GM19467 (cell line): ENCODE results near the gene KCNMA1.

Source experiments
- ATAC-seq: cut with Tn5 transposase; IDR thresholded peaks from one replicate; pipeline ENCODE4 v1.9.1; 2021; ENCODE audit warnings: mild to moderate bottlenecking, moderate library complexity; ENCODE audit not compliant: unreplicated experiment

The KCNMA1 gene

GRCh38 chr10:77563638-77564270 is 73.9 kb downstream of the KCNMA1 start:
- no peak for ATAC-seq

- ATAC-seq, result no peak
These were observed 74.9 kb downstream of the KCNMA1 start for GRCh38 chr10:77562742-77563141.

GRCh38 chr10:77561991-77562390 is 75.6 kb downstream of the KCNMA1 start:
- no peak for ATAC-seq

GRCh38 chr10:77560471-77560870 is 77.1 kb downstream of the KCNMA1 start:
- no peak for ATAC-seq

- no peak for ATAC-seq
These were observed 77.6 kb downstream of the KCNMA1 start for GRCh38 chr10:77560052-77560451.

GRCh38 chr10:77556990-77557601 is 80.5 kb downstream of the KCNMA1 start:
- ATAC-seq, result no peak

GRCh38 chr10:77555591-77556212 is 81.9 kb downstream of the KCNMA1 start:
- ATAC-seq, result no peak

- no peak for ATAC-seq
These were observed 82.6 kb downstream of the KCNMA1 start for GRCh38 chr10:77554996-77555397.

- ATAC-seq, result no peak
These were observed 83.6 kb downstream of the KCNMA1 start for GRCh38 chr10:77553966-77554365.

GRCh38 chr10:77553311-77553710 is 84.3 kb downstream of the KCNMA1 start:
- no peak for ATAC-seq

- no peak for ATAC-seq
These were observed 85.4 kb downstream of the KCNMA1 start for GRCh38 chr10:77552252-77552651.

- no peak for ATAC-seq
These were observed 87.2 kb downstream of the KCNMA1 start for GRCh38 chr10:77550378-77550777.

GRCh38 chr10:77548671-77549070 is 88.9 kb downstream of the KCNMA1 start:
- ATAC-seq, result no peak

GRCh38 chr10:77548157-77548556 is 89.5 kb downstream of the KCNMA1 start:
- ATAC-seq, result no peak

GRCh38 chr10:77547307-77548050 is 90.1 kb downstream of the KCNMA1 start:
- no peak for ATAC-seq

- no peak for ATAC-seq
These were observed 91.6 kb downstream of the KCNMA1 start for GRCh38 chr10:77546042-77546441.

- no peak for ATAC-seq
These were observed 92.0 kb downstream of the KCNMA1 start for GRCh38 chr10:77545585-77545984.

GRCh38 chr10:77544617-77545016 is 93.0 kb downstream of the KCNMA1 start:
- no peak for ATAC-seq

- ATAC-seq, result no peak
These were observed 94.8 kb downstream of the KCNMA1 start for GRCh38 chr10:77542710-77543259.

GRCh38 chr10:77541944-77542343 is 95.7 kb downstream of the KCNMA1 start:
- no peak for ATAC-seq

- no peak for ATAC-seq
These were observed 96.4 kb downstream of the KCNMA1 start for GRCh38 chr10:77541247-77541646.
